GM18861 (cell line): ENCODE data around the gene VSTM2B.
"Not testable (repeated sequence)": the region's sequence is repeated elsewhere in the genome, so short reads cannot be mapped to it uniquely, and the experiment has no call there.

Experiments used
- ATAC-seq: cut with Tn5 transposase; IDR thresholded peaks from one replicate; pipeline ENCODE4 v1.9.1; 2021; ENCODE audit not compliant: unreplicated experiment

The VSTM2B gene

GRCh38 chr19:29525901-29526729, at the start of gene VSTM2B:
Gene VSTM2B (plus strand): TSS chr19:29525994. CDS start chr19:29526584, 590 bp downstream.
- no peak for ATAC-seq

- no peak for ATAC-seq
Observed at GRCh38 chr19:29476528-29476927, 49.3 kb upstream of the VSTM2B start.

GRCh38 chr19:29477831-29478577, 47.8 kb upstream of the VSTM2B start:
- ATAC-seq, result no peak

GRCh38 chr19:29478578-29479565, 46.9 kb upstream of the VSTM2B start:
- ATAC-seq, result no peak

- no peak for ATAC-seq
Observed at GRCh38 chr19:29479941-29480340, 45.9 kb upstream of the VSTM2B start.

GRCh38 chr19:29480507-29480906, 45.3 kb upstream of the VSTM2B start:
- no peak for ATAC-seq

- ATAC-seq, result no peak
Observed at GRCh38 chr19:29482855-29483640, 42.7 kb upstream of the VSTM2B start.

- no peak for ATAC-seq
Observed at GRCh38 chr19:29483641-29483920, 42.2 kb upstream of the VSTM2B start.

- ATAC-seq, result no peak
Observed at GRCh38 chr19:29483944-29484581, 41.7 kb upstream of the VSTM2B start.

GRCh38 chr19:29484876-29485275, 40.9 kb upstream of the VSTM2B start:
- no peak for ATAC-seq

GRCh38 chr19:29485293-29485692, 40.5 kb upstream of the VSTM2B start:
- ATAC-seq, result no peak

GRCh38 chr19:29486961-29487360, 38.8 kb upstream of the VSTM2B start:
- not testable (repeated sequence) for ATAC-seq

GRCh38 chr19:29487432-29487831, 38.4 kb upstream of the VSTM2B start:
- no peak for ATAC-seq

GRCh38 chr19:29488316-29488715, 37.5 kb upstream of the VSTM2B start:
- no peak for ATAC-seq

- ATAC-seq, result no peak
Observed at GRCh38 chr19:29489172-29489951, 36.4 kb upstream of the VSTM2B start.

GRCh38 chr19:29491491-29491890, 34.3 kb upstream of the VSTM2B start:
- ATAC-seq, result no peak

GRCh38 chr19:29491995-29492577, 33.7 kb upstream of the VSTM2B start:
- no peak for ATAC-seq

- ATAC-seq, result no peak
Observed at GRCh38 chr19:29492769-29493168, 33.0 kb upstream of the VSTM2B start.

- no peak for ATAC-seq
Observed at GRCh38 chr19:29495091-29495490, 30.7 kb upstream of the VSTM2B start.
